GM23248 (cell line): ENCODE data around the gene MDM1. TPM values are rescaled to one million over a fixed set of nuclear protein-coding genes. Genes with fewer than 3 reads are reported as not detected.
A peak's percentile ranks its signal among the peaks of the same experiment; 100 is the strongest.

Experiments
- DNase-seq: peaks from one replicate; pipeline ENCODE4 v3.0.0-alpha.2; 2015
- H2AFZ ChIP-seq: fragments of 200-600 bp; sonication (generic); 2 replicates; pipeline ENCODE4 v1.6.1; 2016; ENCODE audit warnings: antibody characterized with exemption
- H3F3A ChIP-seq: fragments of 200-600 bp; sonication (generic); 2 replicates; pipeline ENCODE4 v1.6.1; 2016; ENCODE audit warnings: mild to moderate bottlenecking, antibody characterized with exemption, mixed run types; ENCODE audit not compliant: insufficient read depth
- H3K27ac ChIP-seq: fragments of 200-600 bp; sonication (generic); 2 replicates; pipeline ENCODE4 v1.5.1; 2016; ENCODE audit warnings: mild to moderate bottlenecking
- H3K27me3 ChIP-seq: fragments of 200-600 bp; sonication (generic); replicated peaks from 2 replicates; pipeline ENCODE4 v1.6.1; 2016; ENCODE audit warnings: mild to moderate bottlenecking; ENCODE audit not compliant: insufficient read depth
- H3K36me3 ChIP-seq: fragments of 200-600 bp; sonication (generic); 2 replicates; pipeline ENCODE4 v1.6.1; 2016; ENCODE audit warnings: low read depth, mild to moderate bottlenecking
- H3K4me1 ChIP-seq: fragments of 200-600 bp; sonication (generic); 2 replicates; pipeline ENCODE4 v1.6.1; 2016; ENCODE audit warnings: mild to moderate bottlenecking; ENCODE audit not compliant: insufficient read depth
- H3K4me2 ChIP-seq: fragments of 200-600 bp; sonication (generic); one replicate; pipeline ENCODE4 v1.6.1; 2016; ENCODE audit warnings: mild to moderate bottlenecking; ENCODE audit not compliant: unreplicated experiment
- H3K4me3 ChIP-seq: fragments of 200-600 bp; sonication (generic); 2 replicates; pipeline ENCODE4 v1.5.1; 2016; ENCODE audit warnings: mild to moderate bottlenecking
- H3K79me2 ChIP-seq: fragments of 200-600 bp; sonication (generic); 2 replicates; pipeline ENCODE4 v1.6.1; 2016; ENCODE audit warnings: mild to moderate bottlenecking; ENCODE audit not compliant: insufficient read depth
- H3K9ac ChIP-seq: fragments of 200-600 bp; sonication (generic); 2 replicates; pipeline ENCODE4 v1.6.1; 2016; ENCODE audit warnings: mild to moderate bottlenecking
- H3K9me2 ChIP-seq: fragments of 200-600 bp; sonication (generic); 2 replicates; pipeline ENCODE4 v1.6.1; 2016; ENCODE audit warnings: mixed run types, mild to moderate bottlenecking, moderate library complexity; ENCODE audit not compliant: insufficient read depth
- H3K9me3 ChIP-seq: fragments of 200-600 bp; sonication (generic); one replicate; pipeline ENCODE4 v1.6.1; 2017; ENCODE audit warnings: low read depth
- H4K20me1 ChIP-seq: fragments of 200-600 bp; sonication (generic); 2 replicates; pipeline ENCODE4 v1.6.0; 2016; ENCODE audit not compliant: insufficient read depth
- EZH2 ChIP-seq: fragments of 200-600 bp; sonication (generic); IDR thresholded peaks from 2 replicates; pipeline ENCODE4 v1.6.1; 2018; ENCODE audit warnings: antibody characterized with exemption, mild to moderate bottlenecking; ENCODE audit not compliant: insufficient read depth, poor library complexity, severe bottlenecking
- EZH2phosphoT487 ChIP-seq: fragments of 200-600 bp; sonication (generic); IDR thresholded peaks from 2 replicates; pipeline ENCODE4 v1.6.1; 2018; ENCODE audit warnings: antibody characterized with exemption, moderate library complexity, mild to moderate bottlenecking, low read depth; ENCODE audit not compliant: insufficient read depth
- WGBS, 2 experiments: methylation state at CpG; one replicate each; pipeline ENCODE4 v1.1.6; 2015 to 2017; ENCODE audit warnings: low lambda C conversion rate in 2 of 2, low coverage in 1 of 2; ENCODE audit errors: missing lambda C conversion rate in 2 of 2; 5-methylcytosine and 5-hydroxymethylcytosine counted together
- in situ Hi-C: fragments of 300-500 bp; cut with MboI; formaldehyde crosslinking; loops from 2 replicates; pipeline ENCODE4 v1.15.0; 2020
- polyA plus RNA-seq: library from polyadenylated mRNA; unstranded; fragments of >200 nt; fragmentation: Nextera tagmentation; extraction: Ambion mirVana; gene quantifications from 2 replicates; pipeline ENCODE4 v1.2.1, GENCODE V29; 2016
- total RNA-seq: library from RNA; depleted of rRNA; stranded (reverse); fragments of >200 nt; shearing (Covaris generic); gene quantifications from 2 replicates; pipeline ENCODE4 v1.2.3, GENCODE V29; 2014

The MDM1 gene
- total and polyA plus RNA-seq, 2 experiments from 2014 or later = 7.3 to 9.9 TPM

GRCh38 chr12:68317047-68317667 lies 15.0 kb downstream of the MDM1 start:
- Histone ChIP-seq H3K27me3 (no peaks in the 10 kb centered on the region), H3K9me3 (no peaks in the 10 kb centered on the region), H3K79me2 (no peaks in the 10 kb centered on the region), H3F3A (peaks cover 20% of the 10 kb centered on the region), H4K20me1 (no peaks in the 10 kb centered on the region), H3K27ac (no peak overlapping the region), H3K4me1 (peaks cover 15% of the 10 kb centered on the region), H2AFZ (no peak overlapping the region), H3K4me2 (no peak overlapping the region), H3K9ac (no peak overlapping the region), H3K36me3 (peaks cover 22% of the 10 kb centered on the region), H3K4me3 (no peak overlapping the region), H3K9me2 (no peaks in the 10 kb centered on the region)
- in situ Hi-C loops = loop anchor here (25.0 kb wide), 1 partner anchor 955 kb away; no protein-coding TSS in a partner anchor
- no peak for TF ChIP-seq EZH2phosphoT487
- TF ChIP-seq EZH2 = no peak
- 100% methylated on average over 1 of the region's 1 CpG for WGBS, 2 experiments
- peak; percentile 72 for DNase-seq

- in situ Hi-C loops = loop anchor here (5.0 to 25.0 kb wide), 2 partner anchors 78 to 948 kb away; no protein-coding TSS in a partner anchor
- Histone ChIP-seq H3K4me1 (peaks cover 22% of the 10 kb centered on the region), H2AFZ (no peak overlapping the region), H3K79me2 (no peaks in the 10 kb centered on the region), H3K27ac (peak overlapping the region; percentile 56), H3K9me3 (no peaks in the 10 kb centered on the region), H3F3A (peaks cover 29% of the 10 kb centered on the region), H3K9me2 (no peaks in the 10 kb centered on the region), H3K4me2 (no peak overlapping the region), H3K4me3 (no peak overlapping the region), H3K9ac (no peak overlapping the region), H3K27me3 (no peaks in the 10 kb centered on the region), H3K36me3 (peaks cover 30% of the 10 kb centered on the region), H4K20me1 (no peaks in the 10 kb centered on the region)
- 9% methylated on average over 2 of the region's 2 CpGs for WGBS, 2 experiments
- TF ChIP-seq EZH2phosphoT487 = no peak
- TF ChIP-seq EZH2 = no peak
- DNase-seq = peak; percentile 82
Measured at GRCh38 chr12:68310370-68310769, 21.8 kb downstream of the MDM1 start.

GRCh38 chr12:68306564-68306963 lies 25.6 kb downstream of the MDM1 start:
- Histone ChIP-seq H3K4me2 (no peak overlapping the region), H3K9me2 (no peaks in the 10 kb centered on the region), H3K36me3 (peaks cover 11% of the 10 kb centered on the region), H4K20me1 (no peaks in the 10 kb centered on the region), H3F3A (peaks cover 27% of the 10 kb centered on the region), H3K9ac (no peak overlapping the region), H3K4me1 (peaks cover 22% of the 10 kb centered on the region), H3K79me2 (no peaks in the 10 kb centered on the region), H3K4me3 (no peak overlapping the region), H2AFZ (no peak overlapping the region), H3K27me3 (no peaks in the 10 kb centered on the region), H3K27ac (no peak overlapping the region), H3K9me3 (no peaks in the 10 kb centered on the region)
- no peak for DNase-seq
- in situ Hi-C loops = loop anchor here (25.0 kb wide), 1 partner anchor 944 kb away; no protein-coding TSS in a partner anchor
- no peak for TF ChIP-seq EZH2phosphoT487
- 82 to 88% methylated on average over 1 of the region's 1 CpG for WGBS, 2 experiments

- Histone ChIP-seq H3F3A (peaks cover 15% of the 10 kb centered on the region), H3K79me2 (no peaks in the 10 kb centered on the region), H3K27me3 (no peaks in the 10 kb centered on the region), H3K9me2 (no peaks in the 10 kb centered on the region), H3K4me2 (no peak overlapping the region), H3K9me3 (no peaks in the 10 kb centered on the region), H3K4me1 (peaks cover 16% of the 10 kb centered on the region), H3K36me3 (peaks cover 8% of the 10 kb centered on the region), H2AFZ (no peak overlapping the region), H3K9ac (no peak overlapping the region), H3K27ac (no peak overlapping the region), H3K4me3 (no peak overlapping the region), H4K20me1 (no peaks in the 10 kb centered on the region)
- TF ChIP-seq EZH2phosphoT487 (no peak), EZH2 (no peak)
- in situ Hi-C loops = loop anchor here (25.0 kb wide), 1 partner anchor 943 kb away; no protein-coding TSS in a partner anchor
- no peak for DNase-seq
- WGBS, 2 experiments = 94% methylated on average over 3 of the region's 3 CpGs
Measured at GRCh38 chr12:68305278-68305677, 26.9 kb downstream of the MDM1 start.
